Measurements from ENCODE around the gene AADACL4.

GRCh38 chr1:12706061-12706460 lies 62.2 kb downstream of the AADACL4 start:
- TF ChIP-seq, protein P1, sequence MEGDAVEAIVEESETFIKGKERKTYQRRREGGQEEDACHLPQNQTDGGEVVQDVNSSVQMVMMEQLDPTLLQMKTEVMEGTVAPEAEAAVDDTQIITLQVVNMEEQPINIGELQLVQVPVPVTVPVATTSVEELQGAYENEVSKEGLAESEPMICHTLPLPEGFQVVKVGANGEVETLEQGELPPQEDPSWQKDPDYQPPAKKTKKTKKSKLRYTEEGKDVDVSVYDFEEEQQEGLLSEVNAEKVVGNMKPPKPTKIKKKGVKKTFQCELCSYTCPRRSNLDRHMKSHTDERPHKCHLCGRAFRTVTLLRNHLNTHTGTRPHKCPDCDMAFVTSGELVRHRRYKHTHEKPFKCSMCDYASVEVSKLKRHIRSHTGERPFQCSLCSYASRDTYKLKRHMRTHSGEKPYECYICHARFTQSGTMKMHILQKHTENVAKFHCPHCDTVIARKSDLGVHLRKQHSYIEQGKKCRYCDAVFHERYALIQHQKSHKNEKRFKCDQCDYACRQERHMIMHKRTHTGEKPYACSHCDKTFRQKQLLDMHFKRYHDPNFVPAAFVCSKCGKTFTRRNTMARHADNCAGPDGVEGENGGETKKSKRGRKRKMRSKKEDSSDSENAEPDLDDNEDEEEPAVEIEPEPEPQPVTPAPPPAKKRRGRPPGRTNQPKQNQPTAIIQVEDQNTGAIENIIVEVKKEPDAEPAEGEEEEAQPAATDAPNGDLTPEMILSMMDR (IDR thresholded peaks at IDR 0.05), result no peak
- no peak for TF ChIP-seq EZH2 (IDR thresholded peaks at IDR 0.05; ENCODE audit: borderline replicate concordance, insufficient read depth, low read depth, low read length, poor library complexity, severe bottlenecking)

Measured in B cell (primary cell).